Thoracic aorta (tissue), 2 donors: ENCODE results near the gene NDUFS6. TPM values are rescaled to one million over a fixed set of nuclear protein-coding genes. Genes with fewer than 3 reads are reported as not detected.

ENCODE experiments used
- ATAC-seq: fragments of 150-250 bp; one replicate; pipeline ENCODE4 v1.8.0; 2017; ENCODE audit warnings: low read depth; ENCODE audit not compliant: insufficient number of reproducible peaks, low FRiP score
- DNase-seq: peaks from one replicate; pipeline ENCODE4 v3.0.0-alpha.2; 2020; ENCODE audit warnings: low spot score
- H3K27ac ChIP-seq, 2 donors: fragments of 200-600 bp; sonication (generic); 1 replicate in 1 of 2; 2 replicates in 1 of 2; pipeline ENCODE4 v1.5.1; 2016; ENCODE audit warnings: mild to moderate bottlenecking in 2 of 2, moderate library complexity in 2 of 2
- H3K27me3 ChIP-seq: fragments of 200-600 bp; sonication (generic); replicated peaks from 2 replicates; pipeline ENCODE4 v1.6.0; 2016; ENCODE audit warnings: mild to moderate bottlenecking; ENCODE audit not compliant: insufficient read depth
- H3K36me3 ChIP-seq: fragments of 200-600 bp; sonication (generic); one replicate; pipeline ENCODE4 v1.5.1; 2016
- H3K4me1 ChIP-seq, 2 donors: fragments of 200-600 bp; sonication (generic); 1 replicate in 1 of 2; 2 replicates in 1 of 2; pipeline versions ENCODE4 v1.5.1 to v1.6.0; 2016; ENCODE audit warnings: low read depth in 2 of 2, mild to moderate bottlenecking in 1 of 2; ENCODE audit not compliant: control insufficient read depth in 1 of 2
- H3K4me3 ChIP-seq: fragments of 200-600 bp; sonication (generic); 2 replicates; pipeline ENCODE4 v1.5.1; 2016; ENCODE audit warnings: mild to moderate bottlenecking
- H3K9me3 ChIP-seq: fragments of 200-600 bp; sonication (generic); 2 replicates; pipeline ENCODE4 v1.5.1; 2016
- total RNA-seq, 2 donors: library from RNA; depleted of rRNA; stranded (reverse); fragments of >200 nt; gene quantifications; one replicate each; pipeline versions ENCODE4 v1.1.0 to v1.2.3, GENCODE V29; 2016
- TF ChIP-seq, protein P1 (sequence below): fragments of 200-600 bp; sonication (generic); IDR thresholded peaks from one replicate; pipeline ENCODE4 v1.5.1; 2019; ENCODE audit warnings: antibody characterized with exemption

Gene NDUFS6
- total RNA-seq, 2 donors from 2014 or later: 25.7 to 26.5 TPM

DNA sequence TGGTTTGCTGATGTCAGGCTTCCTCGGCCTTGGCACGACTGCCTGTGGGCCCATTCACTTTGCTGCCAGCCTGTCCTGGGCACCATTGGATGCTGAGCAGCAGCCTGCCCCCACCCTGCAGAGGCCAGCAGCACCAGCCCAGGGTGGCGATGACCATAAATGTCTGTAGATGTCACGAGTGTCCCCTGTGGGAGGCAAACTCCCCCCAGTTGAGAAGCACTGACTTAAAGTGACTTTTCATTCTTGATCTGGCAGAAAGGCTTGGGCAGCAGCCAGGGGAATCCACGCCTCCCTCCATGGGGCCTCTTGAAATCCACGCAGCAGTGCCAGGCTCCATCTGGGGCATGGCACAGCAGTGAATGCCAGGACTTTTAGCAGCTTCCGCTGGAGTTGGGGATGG is 59.7 kb downstream of the NDUFS6 start:
- no peaks in the 10 kb centered on the region for H3K4me1 ChIP-seq
- H3K36me3 ChIP-seq: no peaks in the 10 kb centered on the region
- no peak overlapping the region for H3K27ac ChIP-seq
- TF ChIP-seq, protein P1, sequence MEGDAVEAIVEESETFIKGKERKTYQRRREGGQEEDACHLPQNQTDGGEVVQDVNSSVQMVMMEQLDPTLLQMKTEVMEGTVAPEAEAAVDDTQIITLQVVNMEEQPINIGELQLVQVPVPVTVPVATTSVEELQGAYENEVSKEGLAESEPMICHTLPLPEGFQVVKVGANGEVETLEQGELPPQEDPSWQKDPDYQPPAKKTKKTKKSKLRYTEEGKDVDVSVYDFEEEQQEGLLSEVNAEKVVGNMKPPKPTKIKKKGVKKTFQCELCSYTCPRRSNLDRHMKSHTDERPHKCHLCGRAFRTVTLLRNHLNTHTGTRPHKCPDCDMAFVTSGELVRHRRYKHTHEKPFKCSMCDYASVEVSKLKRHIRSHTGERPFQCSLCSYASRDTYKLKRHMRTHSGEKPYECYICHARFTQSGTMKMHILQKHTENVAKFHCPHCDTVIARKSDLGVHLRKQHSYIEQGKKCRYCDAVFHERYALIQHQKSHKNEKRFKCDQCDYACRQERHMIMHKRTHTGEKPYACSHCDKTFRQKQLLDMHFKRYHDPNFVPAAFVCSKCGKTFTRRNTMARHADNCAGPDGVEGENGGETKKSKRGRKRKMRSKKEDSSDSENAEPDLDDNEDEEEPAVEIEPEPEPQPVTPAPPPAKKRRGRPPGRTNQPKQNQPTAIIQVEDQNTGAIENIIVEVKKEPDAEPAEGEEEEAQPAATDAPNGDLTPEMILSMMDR: no peak
- no peak overlapping the region for H3K4me3 ChIP-seq
- H3K9me3 ChIP-seq: no peaks in the 10 kb centered on the region
- H3K27me3 ChIP-seq: no peaks in the 10 kb centered on the region
- no peak for ATAC-seq
- DNase-seq: no peak

GRCh38 chr5:1864896-1865440 is 63.8 kb downstream of the NDUFS6 start:
- TF ChIP-seq, protein P1: no peak
- no peak overlapping the region for H3K4me3 ChIP-seq
- no peak overlapping the region for H3K27ac ChIP-seq
- DNase-seq (no peak), ATAC-seq (no peak)
- no peaks in the 10 kb centered on the region for H3K36me3 ChIP-seq
- H3K9me3 ChIP-seq: no peaks in the 10 kb centered on the region
- H3K27me3 ChIP-seq: no peaks in the 10 kb centered on the region
- H3K4me1 ChIP-seq: no peaks in the 10 kb centered on the region

GRCh38 chr5:1865486-1865885 is 64.3 kb downstream of the NDUFS6 start:
- Histone ChIP-seq H3K4me3 (no peak overlapping the region), H3K27me3 (no peaks in the 10 kb centered on the region), H3K27ac (no peak overlapping the region), H3K4me1 (no peaks in the 10 kb centered on the region), H3K9me3 (no peaks in the 10 kb centered on the region), H3K36me3 (no peaks in the 10 kb centered on the region)
- no peak for ATAC-seq
- no peak for DNase-seq
- TF ChIP-seq, protein P1: no peak

Other genes with a start within 250 kb of the NDUFS6 start
- 10 to 100 TPM; 26.2 to 26.9 TPM for gene MRPL36, start 1.6 kb upstream of the NDUFS6 start, total RNA-seq
- not detected for gene IRX4, start 81.5 kb downstream of the NDUFS6 start, total RNA-seq